Neural cell (in vitro differentiated cells): Measurements from ENCODE around the gene NUCB1.
A peak's percentile ranks its signal among the peaks of the same experiment; 100 is the strongest.

Experiments used
- CTCF ChIP-seq: fragments of 450-650 bp; IDR thresholded peaks from 2 replicates; pipeline ENCODE4 v1.5.1; 2014; ENCODE audit warnings: antibody characterized with exemption, mild to moderate bottlenecking, moderate library complexity; ENCODE audit not compliant: poor library complexity, severe bottlenecking
- EP300 ChIP-seq: fragments of 450-650 bp; conservative IDR thresholded peaks from 2 replicates; pipeline ENCODE4 v1.6.1; 2014; ENCODE audit warnings: antibody characterized with exemption, mild to moderate bottlenecking, moderate library complexity; ENCODE audit not compliant: poor library complexity, severe bottlenecking
- EZH2 ChIP-seq: fragments of 200-600, 300-800 bp; shearing (Covaris generic), sonication (generic); IDR thresholded peaks from 2 replicates; pipeline ENCODE4 v1.6.1; 2014; ENCODE audit warnings: antibody characterized with exemption, low read length, borderline replicate concordance, mild to moderate bottlenecking; ENCODE audit not compliant: insufficient read depth, poor library complexity, severe bottlenecking
- MXI1 ChIP-seq: fragments of 450-650 bp; conservative IDR thresholded peaks from 2 replicates; pipeline ENCODE4 v1.6.1; 2014; ENCODE audit warnings: antibody characterized with exemption, mild to moderate bottlenecking; ENCODE audit not compliant: poor library complexity, severe bottlenecking
- POLR2AphosphoS5 ChIP-seq: IDR thresholded peaks from 2 replicates; pipeline ENCODE4 v1.6.1; 2012
- RAD21 ChIP-seq: fragments of 450-650 bp; conservative IDR thresholded peaks from 2 replicates; pipeline ENCODE4 v1.6.1; 2014; ENCODE audit warnings: antibody characterized with exemption, mild to moderate bottlenecking, moderate library complexity
- REST ChIP-seq: IDR thresholded peaks from 2 replicates; pipeline ENCODE4 v1.6.1; 2012; ENCODE audit warnings: borderline replicate concordance
- SMC3 ChIP-seq: fragments of 450-650 bp; conservative IDR thresholded peaks from 2 replicates; pipeline ENCODE4 v1.6.1; 2014; ENCODE audit warnings: antibody characterized with exemption, mild to moderate bottlenecking, moderate library complexity; ENCODE audit not compliant: poor library complexity

DNA sequence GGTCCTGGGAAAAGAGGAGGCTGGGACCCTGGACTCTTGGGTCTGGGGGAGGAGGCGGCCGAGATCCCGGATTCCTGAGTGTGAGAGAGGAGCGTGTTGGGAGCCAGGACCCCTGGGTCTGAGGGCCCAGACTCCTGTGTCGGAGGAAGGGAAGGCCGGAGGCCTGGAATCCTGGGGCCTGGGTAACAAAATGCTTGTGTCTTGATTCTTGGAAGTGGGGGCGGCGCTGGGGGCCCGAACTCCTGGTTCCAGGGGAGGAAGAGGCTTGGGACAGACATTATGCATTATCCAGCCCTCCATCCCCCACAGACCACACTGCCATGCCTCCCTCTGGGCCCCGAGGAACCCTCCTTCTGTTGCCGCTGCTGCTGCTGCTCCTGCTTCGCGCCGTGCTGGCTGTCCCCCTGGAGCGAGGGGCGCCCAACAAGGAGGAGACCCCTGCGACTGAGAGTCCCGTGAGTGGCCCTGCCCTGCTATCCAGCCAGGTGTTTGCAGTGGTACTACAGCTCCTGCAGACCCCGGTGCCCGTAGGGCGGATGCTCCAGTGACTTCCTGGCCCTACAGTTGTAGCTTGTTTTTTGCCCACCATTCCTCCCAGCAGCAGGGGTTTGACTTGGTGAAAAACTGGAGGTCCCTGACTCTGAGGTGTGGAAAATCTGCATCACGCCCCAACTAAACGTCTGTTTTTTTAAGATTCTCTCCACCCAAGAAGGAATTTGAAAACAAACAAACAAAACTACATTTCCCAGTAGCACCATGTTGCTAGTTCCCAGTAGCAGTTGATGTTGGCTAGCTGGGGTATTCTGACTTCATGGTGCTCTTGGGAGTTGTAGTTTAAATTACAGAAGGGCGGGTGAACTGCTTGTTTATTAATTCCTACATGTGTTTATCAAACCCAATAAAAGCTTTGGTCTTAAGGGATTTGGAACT, 630 bp downstream of the NUCB1 start:
- no peak for TF ChIP-seq CTCF
- no peak for TF ChIP-seq POLR2AphosphoS5
- TF ChIP-seq EZH2, result no peak
- TF ChIP-seq RAD21, result no peak
- TF ChIP-seq EP300, result peak; percentile 3
- no peak for TF ChIP-seq REST
- peak; percentile 1 for TF ChIP-seq MXI1
- no peak for TF ChIP-seq SMC3
